ENCODE measurements around the gene ITFG1. TPM values are rescaled to one million over a fixed set of nuclear protein-coding genes. Genes with fewer than 3 reads are reported as not detected.
"Not testable (repeated sequence)": the region's sequence is repeated elsewhere in the genome, so short reads cannot be mapped to it uniquely, and the experiment has no call there.

ITFG1 gene
- total RNA-seq, 1 experiment from 2014 or later: 65.5 TPM

DNA sequence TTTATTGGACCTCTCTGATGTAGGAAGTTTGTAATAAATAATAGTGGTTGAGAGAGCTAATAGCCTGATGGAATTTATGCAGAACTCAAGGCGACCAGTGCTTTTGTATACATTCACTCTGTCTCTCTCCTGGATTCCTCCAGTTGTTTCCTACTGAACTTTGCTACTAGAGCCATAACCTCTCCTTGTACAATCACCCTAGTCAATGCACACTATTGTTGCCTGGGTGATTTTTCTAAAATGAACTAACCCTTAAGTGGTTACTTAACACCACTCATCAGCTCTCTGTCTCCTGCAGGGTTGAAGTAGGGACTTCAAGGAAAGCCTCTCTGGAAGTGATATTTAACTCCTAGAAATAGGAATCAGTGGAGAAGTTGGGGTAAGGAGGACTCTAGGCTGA lies 9.9 kb upstream of the ITFG1 start:
- TF ChIP-seq, protein P1, sequence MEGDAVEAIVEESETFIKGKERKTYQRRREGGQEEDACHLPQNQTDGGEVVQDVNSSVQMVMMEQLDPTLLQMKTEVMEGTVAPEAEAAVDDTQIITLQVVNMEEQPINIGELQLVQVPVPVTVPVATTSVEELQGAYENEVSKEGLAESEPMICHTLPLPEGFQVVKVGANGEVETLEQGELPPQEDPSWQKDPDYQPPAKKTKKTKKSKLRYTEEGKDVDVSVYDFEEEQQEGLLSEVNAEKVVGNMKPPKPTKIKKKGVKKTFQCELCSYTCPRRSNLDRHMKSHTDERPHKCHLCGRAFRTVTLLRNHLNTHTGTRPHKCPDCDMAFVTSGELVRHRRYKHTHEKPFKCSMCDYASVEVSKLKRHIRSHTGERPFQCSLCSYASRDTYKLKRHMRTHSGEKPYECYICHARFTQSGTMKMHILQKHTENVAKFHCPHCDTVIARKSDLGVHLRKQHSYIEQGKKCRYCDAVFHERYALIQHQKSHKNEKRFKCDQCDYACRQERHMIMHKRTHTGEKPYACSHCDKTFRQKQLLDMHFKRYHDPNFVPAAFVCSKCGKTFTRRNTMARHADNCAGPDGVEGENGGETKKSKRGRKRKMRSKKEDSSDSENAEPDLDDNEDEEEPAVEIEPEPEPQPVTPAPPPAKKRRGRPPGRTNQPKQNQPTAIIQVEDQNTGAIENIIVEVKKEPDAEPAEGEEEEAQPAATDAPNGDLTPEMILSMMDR (IDR thresholded peaks at IDR 0.05; ENCODE audit: unreplicated experiment): no peak

DNA sequence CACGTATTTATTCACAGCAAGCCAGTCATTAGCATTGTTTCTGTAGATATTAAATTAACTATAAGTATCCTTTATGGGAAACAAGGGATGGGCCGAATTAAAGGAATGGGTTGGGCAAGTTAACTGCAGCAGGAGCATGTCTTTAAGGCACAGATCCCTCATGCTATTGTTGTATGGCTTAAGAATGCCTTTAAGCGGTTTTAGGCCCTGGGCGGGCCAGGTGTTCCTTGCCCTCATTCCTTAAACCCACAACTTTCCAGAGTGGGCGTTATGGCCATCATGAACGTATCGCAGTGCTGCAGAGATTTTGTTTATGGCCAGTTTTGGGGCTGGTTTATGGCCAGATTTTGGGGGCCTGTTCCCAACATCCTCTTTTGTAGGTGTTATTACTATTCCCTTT lies 9.3 kb upstream of the ITFG1 start:
- no peaks in the 10 kb centered on the region for H3K27me3 Mint-ChIP-seq (ENCODE audit: unreplicated experiment)
- peaks cover 4% of the 10 kb centered on the region for H3K36me3 Mint-ChIP-seq (ENCODE audit: insufficient read depth, unreplicated experiment)
- CTCF ChIA-PET: no interaction called here
- no peak overlapping the region for H3K27ac Mint-ChIP-seq (ENCODE audit: unreplicated experiment)
- intact Hi-C loops (cut with micrococcal nuclease; ENCODE audit: unreplicated experiment): no loop called here
- no peak overlapping the region for H3K4me3 Mint-ChIP-seq (ENCODE audit: low read depth, unreplicated experiment)
- H3K4me1 Mint-ChIP-seq (ENCODE audit: low read depth, unreplicated experiment): peaks cover 8% of the 10 kb centered on the region
- BruUV-seq (replicated peaks): no TSS peak
- TF ChIP-seq, protein P1 (IDR thresholded peaks at IDR 0.05; ENCODE audit: unreplicated experiment): no peak
- DNase-seq: no peak
- H3K9me3 Mint-ChIP-seq (ENCODE audit: low read depth, unreplicated experiment): no peaks in the 10 kb centered on the region

More for the DNA sequence above, 9.9 kb upstream of the ITFG1 start:
- no peak overlapping the region for H3K4me3 Mint-ChIP-seq (ENCODE audit: low read depth, unreplicated experiment)
- peaks cover 8% of the 10 kb centered on the region for H3K4me1 Mint-ChIP-seq (ENCODE audit: low read depth, unreplicated experiment)
- intact Hi-C loops (cut with micrococcal nuclease; ENCODE audit: unreplicated experiment): no loop called here
- H3K27me3 Mint-ChIP-seq (ENCODE audit: unreplicated experiment): no peaks in the 10 kb centered on the region
- CTCF ChIA-PET: no interaction called here
- no peak for DNase-seq
- no peak overlapping the region for H3K27ac Mint-ChIP-seq (ENCODE audit: unreplicated experiment)
- H3K9me3 Mint-ChIP-seq (ENCODE audit: low read depth, unreplicated experiment): no peaks in the 10 kb centered on the region
- H3K36me3 Mint-ChIP-seq (ENCODE audit: insufficient read depth, unreplicated experiment): peaks cover 4% of the 10 kb centered on the region
- BruUV-seq (replicated peaks): no TSS peak

DNA sequence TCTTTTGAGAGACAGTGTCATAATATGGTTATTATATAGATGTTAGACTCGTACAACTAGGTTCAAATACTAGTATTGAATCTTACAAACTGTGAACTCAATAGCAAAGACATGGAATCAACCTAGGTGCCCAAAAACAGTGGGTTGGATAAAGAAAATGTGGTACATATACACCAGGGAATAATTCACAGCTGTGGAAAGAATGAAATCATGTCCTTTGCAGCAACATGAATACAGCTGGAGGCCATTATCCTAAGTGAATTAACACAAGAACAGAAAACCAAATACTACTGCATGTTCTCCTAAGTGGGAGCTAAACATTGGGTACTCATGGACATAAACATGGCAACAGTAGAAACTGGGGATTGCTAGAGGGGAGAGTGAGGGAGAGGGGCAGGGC lies 8.4 kb upstream of the ITFG1 start:
- CTCF ChIA-PET: no interaction called here
- TF ChIP-seq, protein P1 (IDR thresholded peaks at IDR 0.05; ENCODE audit: unreplicated experiment): no peak
- no peak overlapping the region for H3K4me3 Mint-ChIP-seq (ENCODE audit: low read depth, unreplicated experiment)
- H3K27me3 Mint-ChIP-seq (ENCODE audit: unreplicated experiment): no peaks in the 10 kb centered on the region
- intact Hi-C loops (cut with micrococcal nuclease; ENCODE audit: unreplicated experiment): loop anchor here (10.0 kb wide), 1 partner anchor 696 kb away; no protein-coding TSS in a partner anchor
- H3K36me3 Mint-ChIP-seq (ENCODE audit: insufficient read depth, unreplicated experiment): peaks cover 4% of the 10 kb centered on the region
- peaks cover 9% of the 10 kb centered on the region for H3K4me1 Mint-ChIP-seq (ENCODE audit: low read depth, unreplicated experiment)
- BruUV-seq (replicated peaks): no TSS peak
- no peak overlapping the region for H3K27ac Mint-ChIP-seq (ENCODE audit: unreplicated experiment)
- H3K9me3 Mint-ChIP-seq (ENCODE audit: low read depth, unreplicated experiment): no peaks in the 10 kb centered on the region
- DNase-seq: no peak

DNA sequence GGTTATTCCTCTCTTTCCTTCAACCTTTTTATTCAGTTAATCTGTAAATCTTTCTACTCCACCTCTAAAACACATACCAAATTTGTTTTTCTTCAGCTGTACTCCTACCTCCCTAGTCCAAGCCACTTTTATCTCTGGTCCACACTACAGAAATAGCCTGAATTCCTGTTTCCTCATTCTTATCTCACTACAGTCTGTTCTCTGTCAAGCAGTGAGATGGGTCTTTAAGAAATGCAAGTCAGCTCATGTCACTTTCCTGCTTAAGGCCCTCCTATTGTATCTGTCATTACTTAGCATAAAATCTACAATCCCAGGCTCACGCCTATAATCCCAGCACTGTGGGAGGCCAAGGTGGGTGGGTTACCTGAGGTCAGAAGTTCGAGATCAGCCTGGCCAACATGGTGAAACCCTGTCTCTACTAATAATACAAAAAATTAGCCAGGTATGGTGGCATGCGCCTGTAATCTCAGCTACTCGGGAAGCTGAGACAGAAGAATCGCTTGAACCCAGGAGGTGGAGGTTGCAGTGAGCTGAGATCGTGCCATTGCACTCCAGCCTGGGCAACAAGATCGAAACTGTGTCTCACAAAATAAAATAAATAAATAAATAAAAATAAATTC lies 7.3 kb upstream of the ITFG1 start:
- intact Hi-C loops (cut with micrococcal nuclease; ENCODE audit: unreplicated experiment): loop anchor here (10.0 kb wide), 1 partner anchor 697 kb away; no protein-coding TSS in a partner anchor

DNA sequence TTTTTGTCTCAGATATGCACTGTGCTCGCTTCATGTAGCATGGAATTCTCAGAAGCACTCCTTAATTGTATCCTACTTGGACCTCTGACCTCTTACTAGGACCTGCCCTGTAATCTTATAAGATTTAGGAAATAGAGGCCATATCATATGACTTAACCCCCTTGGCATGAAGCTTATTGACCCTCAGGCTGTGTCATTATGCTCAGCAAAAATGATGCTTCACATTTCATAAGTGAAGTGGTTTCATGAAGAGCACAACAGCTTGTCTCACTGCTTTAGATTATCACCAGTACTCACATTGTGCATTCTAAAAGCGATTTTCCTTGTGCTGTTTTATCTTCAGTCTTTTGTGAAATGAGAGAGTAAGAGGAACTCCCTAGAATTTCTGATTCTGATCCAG lies 6.6 kb upstream of the ITFG1 start:
- BruUV-seq (replicated peaks): no TSS peak
- no peak for DNase-seq
- peaks cover 15% of the 10 kb centered on the region for H3K4me1 Mint-ChIP-seq (ENCODE audit: low read depth, unreplicated experiment)
- H3K9me3 Mint-ChIP-seq (ENCODE audit: low read depth, unreplicated experiment): no peaks in the 10 kb centered on the region
- intact Hi-C loops (cut with micrococcal nuclease; ENCODE audit: unreplicated experiment): loop anchor here (10.0 kb wide), 1 partner anchor 697 kb away; no protein-coding TSS in a partner anchor
- TF ChIP-seq, protein P1 (IDR thresholded peaks at IDR 0.05; ENCODE audit: unreplicated experiment): no peak
- no peak overlapping the region for H3K4me3 Mint-ChIP-seq (ENCODE audit: low read depth, unreplicated experiment)
- H3K27me3 Mint-ChIP-seq (ENCODE audit: unreplicated experiment): no peaks in the 10 kb centered on the region
- peaks cover 9% of the 10 kb centered on the region for H3K36me3 Mint-ChIP-seq (ENCODE audit: insufficient read depth, unreplicated experiment)
- H3K27ac Mint-ChIP-seq (ENCODE audit: unreplicated experiment): no peak overlapping the region
- CTCF ChIA-PET: interaction anchor here (1.4 kb wide), 1 partner anchor 326 kb away, joined by 3 read pairs; no protein-coding TSS in a partner anchor

More for the DNA sequence above, 7.3 kb upstream of the ITFG1 start:
- Mint-ChIP-seq H3K4me1 (ENCODE audit: low read depth, unreplicated experiment) (peaks cover 15% of the 10 kb centered on the region), H3K27ac (ENCODE audit: unreplicated experiment) (peak overlapping the region; percentile 3)
- not testable (repeated sequence) for H3K9me3 Mint-ChIP-seq (ENCODE audit: low read depth, unreplicated experiment); DNase-seq; H3K36me3 Mint-ChIP-seq (ENCODE audit: insufficient read depth, unreplicated experiment); BruUV-seq (replicated peaks); H3K27me3 Mint-ChIP-seq (ENCODE audit: unreplicated experiment); H3K4me3 Mint-ChIP-seq (ENCODE audit: low read depth, unreplicated experiment)
- CTCF ChIA-PET: interaction anchor here (0.6 kb wide), 1 partner anchor 312 kb away, joined by 5 read pairs; no protein-coding TSS in a partner anchor
